Peyer's patch (tissue), 4 donors: Measurements from ENCODE around the gene SYVN1.

Experiments used
- POLR2A ChIP-seq, 2 donors: fragments of 450-650 bp; IDR thresholded peaks; one replicate each; pipeline ENCODE4 v1.5.1; 2017; ENCODE audit warnings: antibody characterized with exemption in 2 of 2, mild to moderate bottlenecking in 2 of 2, moderate library complexity in 2 of 2
- TF ChIP-seq, protein P1 (sequence below), 6 experiments: fragments of 450-650 bp in 4 of 6; fragments of 200-600 bp in 2 of 6; sonication (generic) in 1 of 6; IDR thresholded peaks; one replicate each; pipeline ENCODE4 v1.5.1; 2017 to 2019; ENCODE audit warnings: antibody characterized with exemption in 6 of 6, mild to moderate bottlenecking in 3 of 6, moderate library complexity in 1 of 6

DNA sequence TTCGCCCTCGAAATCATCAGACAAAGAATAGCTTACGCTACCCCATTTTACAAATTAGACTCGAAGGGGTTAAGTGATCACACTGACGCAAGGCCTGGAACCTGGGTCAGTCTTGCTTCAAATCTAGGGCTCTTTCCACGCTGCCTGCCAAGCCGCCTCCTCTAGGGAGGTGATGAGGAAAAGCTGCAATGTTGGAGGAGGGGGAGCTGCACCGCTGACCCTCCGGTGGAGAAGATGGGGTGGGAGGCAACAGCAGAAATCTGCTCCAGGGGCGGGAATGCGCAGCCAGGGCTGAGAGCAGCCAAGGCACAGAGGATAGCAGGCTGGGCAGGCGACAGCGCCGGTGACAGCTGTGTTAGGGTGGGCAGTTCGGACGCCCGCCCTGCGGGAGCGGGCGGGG, 595 bp downstream of the SYVN1 start:
- TF ChIP-seq, protein P1, sequence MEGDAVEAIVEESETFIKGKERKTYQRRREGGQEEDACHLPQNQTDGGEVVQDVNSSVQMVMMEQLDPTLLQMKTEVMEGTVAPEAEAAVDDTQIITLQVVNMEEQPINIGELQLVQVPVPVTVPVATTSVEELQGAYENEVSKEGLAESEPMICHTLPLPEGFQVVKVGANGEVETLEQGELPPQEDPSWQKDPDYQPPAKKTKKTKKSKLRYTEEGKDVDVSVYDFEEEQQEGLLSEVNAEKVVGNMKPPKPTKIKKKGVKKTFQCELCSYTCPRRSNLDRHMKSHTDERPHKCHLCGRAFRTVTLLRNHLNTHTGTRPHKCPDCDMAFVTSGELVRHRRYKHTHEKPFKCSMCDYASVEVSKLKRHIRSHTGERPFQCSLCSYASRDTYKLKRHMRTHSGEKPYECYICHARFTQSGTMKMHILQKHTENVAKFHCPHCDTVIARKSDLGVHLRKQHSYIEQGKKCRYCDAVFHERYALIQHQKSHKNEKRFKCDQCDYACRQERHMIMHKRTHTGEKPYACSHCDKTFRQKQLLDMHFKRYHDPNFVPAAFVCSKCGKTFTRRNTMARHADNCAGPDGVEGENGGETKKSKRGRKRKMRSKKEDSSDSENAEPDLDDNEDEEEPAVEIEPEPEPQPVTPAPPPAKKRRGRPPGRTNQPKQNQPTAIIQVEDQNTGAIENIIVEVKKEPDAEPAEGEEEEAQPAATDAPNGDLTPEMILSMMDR (IDR thresholded peaks at IDR 0.05) = no peak
- TF ChIP-seq POLR2A (IDR thresholded peaks at IDR 0.05) = no peak
